NCI-H2029 (cell line): Measurements from ENCODE around the gene POLDIP2.

Experiments
- DNase-seq: peaks from one replicate; lab custom pipeline; 2025; lab: John Stamatoyannopoulos, UW

Gene POLDIP2

GRCh38 chr17:28357061-28357900 is at the start of gene POLDIP2:
POLDIP2 (minus strand) TSS chr17:28357527; CDS start chr17:28357448, 79 bp downstream.
- peak; percentile 86 for DNase-seq

DNA sequence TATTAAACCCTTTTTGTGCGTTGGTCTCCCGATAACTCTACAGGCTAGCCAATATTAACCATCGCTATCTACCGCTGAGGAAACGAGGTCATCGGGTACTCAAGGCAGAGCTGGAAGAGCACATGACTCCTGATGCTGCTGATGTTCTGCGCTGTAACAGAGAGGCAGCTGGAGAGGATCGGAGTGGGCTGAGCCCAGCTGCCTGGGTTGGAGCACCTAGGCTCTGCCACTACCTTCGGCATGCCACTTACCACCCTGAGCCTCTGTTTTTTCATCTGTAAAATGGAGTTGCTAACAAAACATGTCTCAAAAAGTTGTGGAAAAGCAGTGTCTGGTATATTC is 49.1 kb upstream of the POLDIP2 start:
- DNase-seq = no peak

GRCh38 chr17:28405632-28406472 is 48.5 kb upstream of the POLDIP2 start, which contains the start of gene SLC46A1:
SLC46A1 (minus strand) TSS chr17:28406212; CDS start chr17:28406114, 98 bp downstream.
- DNase-seq = no peak

DNA sequence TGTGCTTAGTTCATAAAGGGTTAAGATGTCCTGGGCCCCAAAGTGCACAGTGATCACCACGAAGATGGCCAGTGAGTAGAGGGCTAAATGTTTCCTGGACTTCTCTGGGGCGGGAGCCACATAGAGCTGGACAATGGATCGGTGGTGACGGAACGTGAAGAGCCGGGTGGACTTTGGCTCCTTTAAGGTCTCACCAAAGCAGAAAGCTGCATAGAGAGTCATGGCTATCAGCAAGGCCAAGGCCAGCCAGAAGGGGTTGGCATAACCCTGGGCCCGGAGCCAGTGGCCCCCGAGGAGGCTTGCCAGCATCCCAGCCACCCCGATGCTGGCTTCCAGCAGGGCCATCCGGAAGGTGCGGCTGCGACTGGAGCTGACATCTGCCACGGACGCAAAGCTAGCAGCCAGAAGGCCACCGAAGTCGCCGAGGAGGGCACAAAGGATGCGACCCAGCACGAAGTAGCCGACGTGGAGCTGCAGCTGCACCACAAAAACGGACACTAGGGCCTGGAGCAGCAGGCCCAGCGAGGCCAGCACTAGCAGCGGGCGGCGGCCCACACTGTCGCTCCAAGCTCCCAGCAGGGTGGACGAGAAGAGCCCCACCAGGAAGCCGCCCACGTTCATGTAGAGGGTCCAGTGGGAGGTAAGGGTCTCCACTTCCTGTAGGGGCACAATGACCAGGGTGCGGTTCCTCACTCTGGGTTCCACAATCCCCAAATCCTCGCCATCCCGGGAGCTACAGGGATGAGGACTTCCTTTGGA is 47.7 kb upstream of the POLDIP2 start:
- no peak for DNase-seq

GRCh38 chr17:28404461-28404811 is 47.1 kb upstream of the POLDIP2 start:
- DNase-seq = no peak

- DNase-seq = no peak
Measured at GRCh38 chr17:28404007-28404406, 46.7 kb upstream of the POLDIP2 start.

- no peak for DNase-seq
Measured at GRCh38 chr17:28402844-28403243, 45.5 kb upstream of the POLDIP2 start.

- DNase-seq = no peak
Measured at GRCh38 chr17:28402224-28402630, 44.9 kb upstream of the POLDIP2 start.

- no peak for DNase-seq
Measured at GRCh38 chr17:28399808-28400207, 42.5 kb upstream of the POLDIP2 start.

- DNase-seq = no peak
Measured at GRCh38 chr17:28398280-28398981, 41.1 kb upstream of the POLDIP2 start.

- no peak for DNase-seq
Measured at GRCh38 chr17:28397687-28398279, 40.5 kb upstream of the POLDIP2 start.

GRCh38 chr17:28397275-28397674 is 39.9 kb upstream of the POLDIP2 start:
- no peak for DNase-seq

- DNase-seq = no peak
Measured at GRCh38 chr17:28396635-28397239, 39.4 kb upstream of the POLDIP2 start.

DNA sequence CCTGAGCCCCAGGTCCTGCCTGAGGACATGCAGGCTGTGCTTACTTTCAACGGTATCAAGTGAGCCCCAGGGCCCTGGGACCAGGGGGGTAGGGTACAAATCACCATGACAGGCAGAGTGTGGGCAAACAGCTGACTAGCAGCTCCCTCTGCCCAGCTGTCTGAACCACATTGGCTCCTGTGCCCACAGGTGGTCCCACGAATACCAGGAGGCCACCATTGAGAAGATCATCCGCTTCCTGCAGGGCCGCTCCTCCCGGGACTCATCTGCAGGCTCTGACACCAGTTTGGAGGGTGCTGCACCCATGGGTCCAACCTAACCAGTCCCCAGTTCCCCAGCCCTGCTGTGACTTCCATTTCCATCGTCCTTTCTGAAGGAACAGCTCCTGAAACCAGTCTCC is 38.6 kb upstream of the POLDIP2 start:
- DNase-seq = no peak

DNA sequence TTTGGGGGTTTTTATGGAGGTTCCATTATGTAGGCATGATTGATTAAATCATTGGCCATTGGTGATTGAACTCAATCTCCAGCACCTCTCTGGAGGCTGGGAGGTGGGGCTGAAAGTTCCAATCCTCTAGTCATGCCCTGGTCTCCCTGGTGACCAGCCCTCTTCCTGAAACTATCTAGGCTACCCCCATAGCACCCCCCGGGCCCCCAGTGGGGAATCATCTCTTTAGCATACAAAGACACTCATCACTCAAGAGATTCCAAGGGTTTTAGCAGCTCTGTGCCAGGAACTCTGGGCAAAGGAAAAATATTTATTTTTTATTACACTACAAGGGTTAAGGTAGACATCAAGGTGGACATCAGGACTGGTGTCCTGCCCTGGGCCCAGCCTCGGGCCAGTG is 38.1 kb upstream of the POLDIP2 start:
- no peak for DNase-seq

DNA sequence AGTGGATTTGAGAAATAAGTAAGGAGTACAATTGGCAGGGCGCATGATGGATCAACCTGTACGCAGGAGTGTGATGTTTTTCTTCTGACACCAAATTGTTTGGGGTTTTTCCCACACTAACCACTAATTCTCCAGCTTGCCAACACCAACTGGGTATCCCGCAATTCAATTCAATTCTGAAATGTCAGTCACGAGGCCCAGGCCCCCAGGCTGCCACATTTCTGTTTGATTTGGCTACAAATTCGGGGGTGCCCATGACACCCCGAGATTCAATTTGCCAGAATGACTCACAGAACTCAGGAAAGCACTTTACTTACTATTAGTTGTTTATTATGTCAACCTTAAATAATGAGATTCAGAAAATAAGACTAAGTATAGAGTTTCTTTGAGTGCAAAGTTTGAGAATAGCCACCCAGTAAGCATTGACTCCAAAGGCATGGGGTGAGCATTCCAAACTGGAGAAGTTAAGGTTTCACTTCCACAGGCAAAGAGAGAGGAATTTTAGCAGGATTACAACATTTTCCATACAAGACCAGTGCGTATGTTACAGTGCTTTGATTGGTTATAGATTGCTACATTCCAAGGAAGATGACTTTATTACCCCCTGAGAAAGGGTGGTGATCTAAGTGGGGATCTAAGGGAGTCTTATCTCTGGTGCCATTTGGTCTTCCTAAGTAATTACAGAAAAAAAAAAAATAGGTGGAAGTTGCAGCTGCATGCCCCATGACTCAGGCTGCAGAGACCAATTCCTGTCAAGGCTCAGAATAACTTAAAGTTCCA is 37.2 kb upstream of the POLDIP2 start:
- DNase-seq = no peak

DNA sequence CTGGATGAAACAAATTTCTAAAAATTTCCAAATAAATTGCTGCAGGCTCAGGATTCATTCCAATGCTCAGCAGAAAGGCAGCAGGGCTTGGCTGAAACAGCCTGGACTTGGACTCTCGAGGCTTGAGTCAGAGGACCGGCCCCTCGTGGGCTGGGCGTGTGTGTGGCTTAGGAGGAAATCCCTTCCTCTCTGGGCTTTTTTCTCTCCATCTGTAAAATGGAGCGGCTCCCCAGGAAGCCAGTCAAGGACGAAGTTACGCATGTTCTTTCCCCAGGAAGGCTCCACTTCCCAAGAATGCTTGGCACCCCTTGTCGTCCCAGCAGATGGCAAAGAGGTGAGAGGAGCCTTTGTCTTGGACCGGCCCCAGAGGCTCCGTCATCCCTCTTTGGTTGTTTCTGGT is 35.2 kb upstream of the POLDIP2 start:
- no peak for DNase-seq

- no peak for DNase-seq
Measured at GRCh38 chr17:28391401-28391800, 34.1 kb upstream of the POLDIP2 start.

GRCh38 chr17:28390984-28391383 is 33.7 kb upstream of the POLDIP2 start:
- no peak for DNase-seq

DNA sequence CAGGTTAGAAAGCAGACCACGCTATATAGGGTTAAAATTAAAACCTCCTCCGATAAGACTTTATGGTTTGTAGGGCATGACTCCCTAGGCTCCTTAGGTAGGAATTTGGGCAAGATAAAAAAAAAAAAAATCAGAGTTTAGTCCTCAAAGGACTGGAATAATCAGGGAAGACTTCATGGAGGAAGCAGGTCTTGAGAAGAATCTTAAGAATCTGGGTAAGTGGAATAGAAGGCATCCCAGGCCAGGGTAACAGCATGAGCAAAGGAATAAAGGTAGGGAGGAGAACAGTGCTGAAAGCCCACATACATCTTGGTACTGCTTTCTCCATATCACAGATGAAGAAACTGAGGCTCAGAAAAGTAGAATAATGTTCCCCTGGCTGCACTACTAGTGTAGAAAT is 33.2 kb upstream of the POLDIP2 start:
- DNase-seq = no peak
